ENCODE data around the gene CRNKL1. TPM values are rescaled to one million over a fixed set of nuclear protein-coding genes. Genes with fewer than 3 reads are reported as not detected.

CRNKL1 gene
- polyA plus RNA-seq, 3 donors, result 4.0 to 7.4 (median 5.9) TPM

- H3K36me3 Mint-ChIP-seq, result peaks cover 16 to 56% of the 10 kb centered on the region in 2 donors
- H3K36me3 ChIP-seq (replicated peaks in 1 of 2; ENCODE audit: control insufficient read depth in 1 of 2, insufficient read depth in 2 of 2, low read length in 2 of 2), result peaks cover 22 to 56% of the 10 kb centered on the region in 2 donors
- WGBS (ENCODE audit: insufficient coverage), result 77% methylated on average over 4 of the region's 7 CpGs
- peaks cover 24 to 31% of the 10 kb centered on the region in 2 donors for H3K4me1 ChIP-seq (ENCODE audit: control insufficient read depth in 1 of 2, insufficient read depth in 2 of 2, low read length in 2 of 2)
- peak overlapping the region in 3 of 7 donors; percentile 17 to 65 (median 48) for H3K27ac Mint-ChIP-seq
- no peak overlapping the region for H3K4me2 ChIP-seq (replicated peaks; ENCODE audit: extremely low read depth, low read length, poor library complexity, severe bottlenecking)
- TF ChIP-seq CTCF (IDR thresholded peaks at IDR 0.05), result no peak
- H3K27me3 ChIP-seq (ENCODE audit: control insufficient read depth in 2 of 2, insufficient read depth in 2 of 2, low read length in 2 of 2), result no peaks in the 10 kb centered on the region
- no peaks in the 10 kb centered on the region for H3K27me3 Mint-ChIP-seq (ENCODE audit: low read depth in 3 of 3)
- intact Hi-C loops (cut with micrococcal nuclease), result no loop called here
- peaks cover 0 to 2% (median 0%) of the 10 kb centered on the region in 7 donors for H3K9me3 Mint-ChIP-seq
- H3K4me1 Mint-ChIP-seq, result peaks cover 42% of the 10 kb centered on the region
- H2AFZ ChIP-seq (ENCODE audit: insufficient read depth, low read depth, low read length, poor library complexity, severe bottlenecking), result no peak overlapping the region
- peaks cover 61% of the 10 kb centered on the region for H4K20me1 ChIP-seq (ENCODE audit: insufficient read depth, low read length)
- no peak overlapping the region for H3K9ac ChIP-seq (ENCODE audit: insufficient read depth, low read length, poor library complexity, severe bottlenecking)
- no peaks in the 10 kb centered on the region for H3K9me3 ChIP-seq (replicated peaks in 1 of 2; ENCODE audit: control insufficient read depth in 1 of 2, insufficient read depth in 1 of 2, low read length in 2 of 2)
- H3K4me3 Mint-ChIP-seq, result no peak overlapping the region
- peak overlapping the region in 1 of 2 donors; percentile 46 for H3K27ac ChIP-seq (ENCODE audit: low read depth in 1 of 2, low read length in 2 of 2)
- H3K4me3 ChIP-seq (replicated peaks in 1 of 3; ENCODE audit: low read depth in 2 of 3, low read length in 3 of 3), result no peak overlapping the region
- H3K79me2 ChIP-seq (ENCODE audit: insufficient read depth, low read length), result peaks cover 97% of the 10 kb centered on the region
- no peak for DNase-seq
These were observed 30.4 kb downstream of the CRNKL1 start for GRCh38 chr20:20021835-20022234.

GRCh38 chr20:20020908-20021307 lies 31.4 kb downstream of the CRNKL1 start:
- Histone ChIP-seq H3K27me3 (ENCODE audit: control insufficient read depth in 2 of 2, insufficient read depth in 2 of 2, low read length in 2 of 2) (no peaks in the 10 kb centered on the region), H2AFZ (ENCODE audit: insufficient read depth, low read depth, low read length, poor library complexity, severe bottlenecking) (no peak overlapping the region), H3K27ac (ENCODE audit: low read depth in 1 of 2, low read length in 2 of 2) (no peak overlapping the region), H3K36me3 (replicated peaks in 1 of 2; ENCODE audit: control insufficient read depth in 1 of 2, insufficient read depth in 2 of 2, low read length in 2 of 2) (peaks cover 14 to 47% of the 10 kb centered on the region in 2 donors), H3K9ac (ENCODE audit: insufficient read depth, low read length, poor library complexity, severe bottlenecking) (no peak overlapping the region), H4K20me1 (ENCODE audit: insufficient read depth, low read length) (peaks cover 59% of the 10 kb centered on the region), H3K4me1 (ENCODE audit: control insufficient read depth in 1 of 2, insufficient read depth in 2 of 2, low read length in 2 of 2) (peaks cover 29 to 34% of the 10 kb centered on the region in 2 donors), H3K4me2 (replicated peaks; ENCODE audit: extremely low read depth, low read length, poor library complexity, severe bottlenecking) (no peak overlapping the region), H3K4me3 (replicated peaks in 1 of 3; ENCODE audit: low read depth in 2 of 3, low read length in 3 of 3) (no peak overlapping the region), H3K9me3 (replicated peaks in 1 of 2; ENCODE audit: control insufficient read depth in 1 of 2, insufficient read depth in 1 of 2, low read length in 2 of 2) (no peaks in the 10 kb centered on the region), H3K79me2 (ENCODE audit: insufficient read depth, low read length) (peaks cover 88% of the 10 kb centered on the region)
- Mint-ChIP-seq H3K9me3 (peaks cover 0 to 2% (median 0%) of the 10 kb centered on the region in 7 donors), H3K4me1 (peaks cover 45% of the 10 kb centered on the region), H3K27ac (peak overlapping the region; percentile 18 to 78 (median 58)), H3K4me3 (no peak overlapping the region), H3K36me3 (peaks cover 11 to 49% of the 10 kb centered on the region in 2 donors), H3K27me3 (ENCODE audit: low read depth in 3 of 3) (no peaks in the 10 kb centered on the region)
- no CpG with 5 or more reads among the region's 11 CpGs for WGBS (ENCODE audit: insufficient coverage)
- no peak for TF ChIP-seq CTCF (IDR thresholded peaks at IDR 0.05)
- DNase-seq, result no peak
- intact Hi-C loops (cut with micrococcal nuclease), result no loop called here
